HG02571 (cell line): ENCODE data around the gene PXMP4.

ENCODE experiments used
- ATAC-seq: cut with Tn5 transposase; IDR thresholded peaks from one replicate; pipeline ENCODE4 v1.9.1; 2021; ENCODE audit warnings: mild to moderate bottlenecking, moderate library complexity; ENCODE audit not compliant: unreplicated experiment

The PXMP4 gene

DNA sequence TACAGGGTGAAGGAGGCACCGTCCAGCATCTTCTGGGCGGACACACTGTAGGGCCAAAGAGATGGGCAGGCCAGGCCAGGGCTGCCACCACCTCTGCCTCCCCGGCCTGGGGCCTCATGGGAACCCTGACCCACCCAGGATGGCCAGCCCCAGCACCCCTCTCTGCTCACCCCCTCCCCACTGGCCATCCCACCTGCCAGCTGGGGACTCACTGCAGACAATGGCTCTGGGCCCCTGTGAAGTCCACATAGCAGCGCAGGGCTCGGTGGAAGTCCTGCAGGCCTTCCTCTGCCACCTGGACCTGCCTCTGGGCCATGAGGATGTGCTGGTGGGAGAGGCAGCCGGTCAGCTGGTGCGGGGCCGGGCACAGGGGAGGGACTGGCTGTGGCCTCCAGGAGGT, 61.6 kb downstream of the PXMP4 start:
- ATAC-seq, result no peak

DNA sequence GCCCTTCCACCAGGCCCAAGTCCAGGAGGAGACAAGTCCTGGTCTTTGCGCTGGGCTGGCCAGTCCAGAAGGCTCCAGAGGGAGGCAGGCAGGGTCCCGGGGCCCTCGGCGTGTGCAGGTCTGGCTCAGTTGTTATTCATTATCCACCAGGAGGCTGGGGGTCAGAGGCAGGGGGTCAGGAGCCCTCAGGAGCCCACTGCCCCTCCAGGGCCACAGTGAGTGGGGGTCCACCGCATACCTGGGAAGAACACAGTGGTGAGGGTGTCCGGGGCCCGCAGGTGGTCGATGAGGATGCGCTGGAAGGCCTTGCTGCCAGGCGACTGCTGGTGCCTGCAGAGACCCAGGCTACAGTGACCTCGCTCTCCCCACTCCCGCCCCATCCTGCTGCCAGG, 62.4 kb downstream of the PXMP4 start:
- ATAC-seq, result no peak

DNA sequence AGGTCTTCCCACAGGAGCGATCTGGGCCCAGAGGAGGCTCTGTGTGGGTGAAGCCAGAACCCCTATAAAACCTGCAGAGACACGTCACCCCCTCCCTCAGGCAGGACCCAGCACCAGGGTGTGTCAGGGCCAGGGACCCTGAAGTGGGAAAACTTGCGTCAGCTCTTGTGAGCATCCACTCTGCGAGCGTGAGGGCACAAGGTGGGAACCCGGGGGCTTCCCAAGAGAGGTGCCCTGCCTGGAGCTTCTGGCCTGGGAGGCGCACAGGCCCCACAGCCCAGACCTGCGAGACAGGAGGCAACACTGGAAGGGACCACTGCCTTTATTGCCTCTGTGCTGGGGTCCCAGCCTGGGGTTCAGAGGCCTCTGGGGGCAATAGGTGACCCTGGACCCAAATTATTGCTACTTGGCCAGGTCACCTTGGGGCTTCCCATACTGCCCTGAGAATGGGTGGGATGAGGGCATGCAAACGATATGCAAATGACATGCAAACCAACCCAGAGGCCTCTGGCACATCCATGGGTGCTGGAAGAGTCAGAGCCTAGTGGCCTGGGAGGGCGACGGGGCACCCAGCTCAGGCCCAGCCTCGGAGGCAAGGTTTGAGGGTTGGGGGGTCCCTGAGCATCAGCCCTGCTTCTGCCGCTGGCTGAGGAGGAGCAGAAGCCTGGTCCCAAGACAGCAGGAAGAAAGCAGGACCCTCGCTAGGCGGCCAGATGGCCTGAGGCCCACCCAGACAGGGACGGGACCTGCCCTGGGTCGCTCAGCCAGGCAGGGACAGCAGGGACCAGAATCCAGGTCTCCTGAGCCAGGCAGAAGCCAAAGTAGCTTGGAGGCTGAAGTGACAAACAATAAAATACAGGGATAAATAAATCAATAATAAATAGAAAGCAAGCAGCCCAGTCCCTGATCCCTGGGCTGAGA, 63.1 kb downstream of the PXMP4 start:
- no peak for ATAC-seq

DNA sequence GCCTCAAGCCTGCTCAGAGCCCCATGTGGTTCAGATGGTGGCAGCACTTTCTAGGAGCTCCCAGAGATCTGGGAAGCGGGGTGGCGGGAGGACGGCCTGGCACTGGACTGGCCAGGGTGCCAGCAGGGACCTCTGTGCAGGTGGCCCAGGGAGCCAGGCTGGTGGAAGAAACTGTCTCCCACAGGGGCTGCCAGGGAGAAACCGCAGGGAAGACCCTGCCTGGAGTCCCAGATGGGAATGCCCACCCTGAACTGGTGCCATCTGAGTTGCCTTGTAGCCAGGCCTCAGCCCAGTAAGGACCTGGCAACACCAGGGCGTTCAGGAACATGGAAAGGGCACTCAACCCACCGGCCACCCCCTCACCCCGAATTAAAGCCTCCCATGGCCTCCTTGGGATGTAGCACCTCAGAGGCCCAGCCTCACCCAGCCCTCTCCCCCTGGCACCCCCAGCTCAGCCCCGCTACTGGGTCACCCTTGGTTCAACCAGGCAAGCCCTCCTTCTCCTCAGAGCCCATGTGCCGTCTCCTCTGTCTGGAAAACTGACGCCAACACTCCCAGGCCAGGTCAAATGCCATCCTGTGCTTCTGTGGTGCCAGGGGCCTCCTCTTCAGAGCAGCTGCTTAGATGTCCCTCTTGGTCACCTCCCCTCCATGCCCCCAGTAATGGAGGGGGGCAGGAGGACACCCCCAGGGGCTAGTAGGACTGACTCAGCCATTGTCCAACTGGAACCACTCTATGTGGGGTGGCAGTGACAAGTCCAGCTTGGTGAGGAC, 63.9 kb downstream of the PXMP4 start:
- ATAC-seq, result no peak

DNA sequence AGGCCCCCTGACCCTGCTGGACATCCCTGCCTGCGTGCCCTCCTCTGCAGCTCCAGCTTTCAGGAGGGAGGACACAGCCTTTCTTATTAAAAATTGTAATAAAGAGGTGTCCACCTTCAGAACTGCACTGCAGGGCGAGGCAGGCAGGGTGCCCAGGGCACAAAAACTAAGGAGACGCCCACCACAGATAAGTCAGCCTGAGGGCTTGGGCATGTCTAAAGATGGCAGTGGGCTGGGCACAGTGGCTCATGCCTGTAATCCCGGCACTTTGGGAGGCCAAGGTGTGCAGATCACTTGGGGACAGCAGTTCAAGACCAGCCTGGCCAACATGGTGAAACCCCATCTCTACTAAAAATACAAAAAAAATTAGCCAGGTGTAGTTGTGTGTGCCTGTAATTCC, 64.9 kb downstream of the PXMP4 start:
- ATAC-seq, result no peak

DNA sequence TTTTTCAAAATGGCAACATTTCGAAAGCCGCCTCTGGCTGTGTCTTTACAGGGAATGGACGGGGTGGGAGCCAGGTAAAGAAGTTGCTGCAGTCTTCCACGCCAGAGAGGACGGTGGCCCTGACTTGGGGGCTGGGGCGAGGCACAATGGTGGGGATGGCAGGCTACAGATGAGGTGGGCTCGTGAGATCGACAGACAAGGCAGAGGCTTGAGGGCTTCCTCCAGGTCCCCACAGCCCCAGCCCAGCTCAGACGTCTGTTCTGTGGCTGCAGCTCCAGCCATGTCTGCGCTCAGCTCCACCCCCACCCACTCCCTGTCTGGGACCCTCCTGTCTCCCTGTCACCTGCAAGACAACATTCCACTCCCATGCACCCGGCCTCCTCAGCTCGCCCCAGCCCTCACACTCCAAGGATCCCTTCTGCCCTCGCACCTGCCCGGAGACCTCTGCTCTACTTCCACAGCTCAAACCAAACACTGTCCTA, 65.4 kb downstream of the PXMP4 start:
- no peak for ATAC-seq

DNA sequence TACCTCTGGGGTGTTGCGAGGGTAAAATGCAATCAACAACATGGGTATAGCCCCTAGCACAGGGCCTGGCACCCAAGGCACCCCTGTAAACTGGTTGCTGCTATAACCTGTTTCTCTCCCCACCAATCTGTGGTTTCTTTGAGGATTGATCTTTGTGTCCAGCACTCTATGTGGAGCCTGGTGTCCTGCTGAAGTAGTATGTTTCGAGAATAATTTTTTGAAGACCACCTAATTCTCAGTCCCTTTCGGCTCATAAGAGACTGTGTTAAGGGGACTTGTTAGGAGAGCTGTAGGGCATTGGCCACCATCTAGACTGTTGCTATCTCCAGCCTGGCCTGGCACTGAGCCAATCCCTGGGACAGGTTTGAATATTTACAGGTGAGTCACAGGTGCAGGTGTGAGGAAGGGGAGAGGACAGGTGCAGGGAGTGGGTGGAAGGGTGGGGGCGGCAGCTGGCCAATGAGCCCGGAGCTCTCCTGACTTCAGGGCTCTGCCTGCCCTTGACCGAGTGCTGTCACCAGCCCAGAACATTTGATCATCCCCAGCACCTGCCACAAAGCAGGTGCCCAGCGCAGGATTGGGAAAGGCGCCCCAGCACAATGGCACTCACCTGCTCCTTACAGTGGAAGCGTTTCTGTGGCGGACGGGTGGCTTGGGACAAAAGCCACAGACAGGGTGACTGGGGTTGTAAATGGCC, 66.1 kb downstream of the PXMP4 start:
- no peak for ATAC-seq

DNA sequence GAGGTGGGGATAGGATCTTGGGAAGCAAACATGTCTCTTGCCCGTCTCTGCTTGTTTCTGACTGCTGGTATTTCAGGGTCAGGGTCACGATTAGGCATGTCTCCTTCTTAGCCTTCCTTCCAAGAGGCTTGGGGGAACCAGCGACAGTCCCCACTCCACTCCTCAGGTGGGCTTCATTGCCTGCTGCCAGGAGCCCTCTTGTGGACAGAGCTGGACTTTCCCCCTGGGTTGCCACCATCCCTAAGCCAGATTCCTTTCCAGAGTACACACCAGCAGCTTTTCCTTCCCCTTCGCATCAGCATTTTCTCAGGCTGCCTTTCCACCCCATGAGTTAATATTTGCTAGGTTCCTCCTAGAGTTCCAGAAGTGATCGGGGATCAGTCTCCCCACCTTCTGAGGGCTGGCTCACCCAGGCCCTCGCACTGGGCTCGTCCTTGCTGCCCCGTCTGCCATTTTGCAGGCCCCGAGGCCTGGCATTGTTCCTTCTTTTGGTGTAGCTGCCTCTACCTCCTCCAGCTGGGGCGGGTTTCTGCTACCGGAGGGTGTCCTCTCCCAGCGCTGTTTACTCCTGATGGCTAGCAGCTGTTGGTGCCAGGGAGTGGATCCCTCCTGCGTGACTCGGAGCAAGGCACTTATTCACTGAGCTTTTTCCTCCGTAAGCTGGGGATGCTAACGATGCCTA, 66.8 kb downstream of the PXMP4 start:
- no peak for ATAC-seq
